ENCODE data around the gene MRPS31. TPM values are rescaled to one million over a fixed set of nuclear protein-coding genes. Genes with fewer than 3 reads are reported as not detected.

Gene MRPS31
- total and polyA plus RNA-seq, 10 of the 15 experiments (the other 5 are each of a cell fraction or from before 2014, with no cell fraction given): 20.3 to 60.9 (median 43.1) TPM

- TF ChIP-seq RUNX3 (IDR thresholded peaks at IDR 0.05; ENCODE audit: low read length): no peak
- no peak for TF ChIP-seq FOS (IDR thresholded peaks at IDR 0.05; ENCODE audit: borderline replicate concordance, extremely low read depth, insufficient read length)
- TF ChIP-seq IRF5 (IDR thresholded peaks at IDR 0.05; ENCODE audit: borderline replicate concordance): no peak
- Histone ChIP-seq H3K27me3 (replicated peaks in 1 of 2; ENCODE audit: control insufficient read depth in 2 of 2, insufficient read depth in 2 of 2, low read length in 1 of 2) (no peaks in the 10 kb centered on the region), H3K36me3 (ENCODE audit: control insufficient read depth in 2 of 2, insufficient read depth in 2 of 2, low read length in 1 of 2) (no peaks in the 10 kb centered on the region; a peak in 1 of 4 replicates), H3K4me2 (ENCODE audit: control insufficient read depth, insufficient read depth) (no peak overlapping the region), H3K4me1 (ENCODE audit: control insufficient read depth, insufficient read depth, low read length) (no peaks in the 10 kb centered on the region; the same call in 1 of the 2 replicates), H3K4me3 (no peak overlapping the region), H3K9me3 (replicated peaks; ENCODE audit: control insufficient read depth, insufficient read depth, low read length) (no peaks in the 10 kb centered on the region), H4K20me1 (ENCODE audit: control insufficient read depth, insufficient read depth) (no peaks in the 10 kb centered on the region), H3K79me2 (ENCODE audit: control insufficient read depth, insufficient read depth, low read length) (no peaks in the 10 kb centered on the region), H3K27ac (ENCODE audit: control insufficient read depth, insufficient read depth) (no peak overlapping the region), H2AFZ (ENCODE audit: control insufficient read depth, low read depth, low read length) (no peak overlapping the region), H3K9ac (ENCODE audit: control insufficient read depth, insufficient read depth, low read length) (no peak overlapping the region)
- ChIA-PET RAD21 (ENCODE audit: unreplicated experiment) (no interaction called here), CTCF (no interaction called here), SMC1A (ENCODE audit: uncharacterized antibody, unreplicated experiment) (interaction anchor here (0.9 kb wide), 1 partner anchor 17 kb away, joined by 3 read pairs; no protein-coding TSS in a partner anchor), POLR2A (interaction anchor here (1.2 kb wide), 1 partner anchor 9 kb away, joined by 6 read pairs; the partner anchor contains the start of gene SLC25A15)
- BruUV-seq (replicated peaks): no TSS peak
- WGBS (ENCODE audit: insufficient coverage, insufficient replicate concordance, low lambda C conversion rate, missing lambda C conversion rate): 93% methylated on average over 9 of the region's 9 CpGs
- intact Hi-C loops (cut with micrococcal nuclease; ENCODE audit: unreplicated experiment) (no loop called here), in situ Hi-C loops (cut with MboI) (no loop called here)
- ATAC-seq (no peak), DNase-seq (ENCODE audit: low read depth, low spot score) (no peak), FAIRE-seq (no peak)
These were observed 27.4 kb upstream of the MRPS31 start for GRCh38 chr13:40798380-40798779.

- no peaks in the 10 kb centered on the region for H3K9me3 ChIP-seq (replicated peaks; ENCODE audit: control insufficient read depth, insufficient read depth, low read length)
- H4K20me1 ChIP-seq (ENCODE audit: control insufficient read depth, insufficient read depth): no peaks in the 10 kb centered on the region
- POLR2A ChIA-PET: no interaction called here
- intact Hi-C loops (cut with micrococcal nuclease; ENCODE audit: unreplicated experiment) (no loop called here), in situ Hi-C loops (cut with MboI) (no loop called here)
- H3K27me3 ChIP-seq (replicated peaks in 1 of 2; ENCODE audit: control insufficient read depth in 2 of 2, insufficient read depth in 2 of 2, low read length in 1 of 2): no peaks in the 10 kb centered on the region
- CTCF ChIA-PET: interaction anchor here (1.2 to 1.4 kb wide), 2 partner anchors 8 to 19 kb away, joined by 3 to 4 read pairs; no protein-coding TSS in a partner anchor
- FAIRE-seq (peak; percentile 18), DNase-seq (ENCODE audit: low read depth, low spot score) (no peak), ATAC-seq (no peak)
- 82% methylated on average over 6 of the region's 6 CpGs for WGBS (ENCODE audit: insufficient coverage, insufficient replicate concordance, low lambda C conversion rate, missing lambda C conversion rate)
- H3K4me3 ChIP-seq: no peak overlapping the region
- no peak for TF ChIP-seq NR2C1 (IDR thresholded peaks at IDR 0.05)
- no peak for TF ChIP-seq KDM1A (IDR thresholded peaks at IDR 0.05; ENCODE audit: borderline replicate concordance)
- no peak for TF ChIP-seq CUX1 (IDR thresholded peaks at IDR 0.05; ENCODE audit: insufficient replicate concordance, low read depth, low read length)
- no peak for TF ChIP-seq ZZZ3 (IDR thresholded peaks at IDR 0.05; ENCODE audit: control insufficient read depth, insufficient read length, low read depth)
- TF ChIP-seq BHLHE40 (IDR thresholded peaks at IDR 0.05; ENCODE audit: borderline replicate concordance in 1 of 2, low read depth in 2 of 2, low read length in 1 of 2): no peak
- no peak for TF ChIP-seq CREM (IDR thresholded peaks at IDR 0.05; ENCODE audit: low read depth)
- no peak for TF ChIP-seq BACH1 (IDR thresholded peaks at IDR 0.05; ENCODE audit: borderline replicate concordance)
- TF ChIP-seq BRCA1 (IDR thresholded peaks at IDR 0.05; ENCODE audit: low read depth, low read length): no peak
- no peak for TF ChIP-seq CHD1 (IDR thresholded peaks at IDR 0.05; ENCODE audit: low read depth, low read length)
- peaks cover 12% of the 10 kb centered on the region for H3K4me1 ChIP-seq (ENCODE audit: control insufficient read depth, insufficient read depth, low read length)
- SMC1A ChIA-PET (ENCODE audit: uncharacterized antibody, unreplicated experiment): no interaction called here
- no peaks in the 10 kb centered on the region; a peak in 1 of 4 replicates for H3K36me3 ChIP-seq (ENCODE audit: control insufficient read depth in 2 of 2, insufficient read depth in 2 of 2, low read length in 1 of 2)
- H3K27ac ChIP-seq (ENCODE audit: control insufficient read depth, insufficient read depth): no peak overlapping the region
- BruUV-seq (replicated peaks): no TSS peak
- H3K4me2 ChIP-seq (ENCODE audit: control insufficient read depth, insufficient read depth): no peak overlapping the region
- RAD21 ChIA-PET (ENCODE audit: unreplicated experiment): no interaction called here
- no peak overlapping the region for H2AFZ ChIP-seq (ENCODE audit: control insufficient read depth, low read depth, low read length)
- H3K79me2 ChIP-seq (ENCODE audit: control insufficient read depth, insufficient read depth, low read length): no peaks in the 10 kb centered on the region
- no peak overlapping the region for H3K9ac ChIP-seq (ENCODE audit: control insufficient read depth, insufficient read depth, low read length)
These were observed 25.7 kb upstream of the MRPS31 start for GRCh38 chr13:40796649-40797048.
